Subcutaneous abdominal adipose tissue (tissue), 5 donors: ENCODE data around the gene TAF11.

Experiments used
- H3K27ac ChIP-seq: one replicate; pipeline ENCODE4 v1.7.0; 2013; ENCODE audit warnings: low read depth, mild to moderate bottlenecking, inconsistent platforms, low read length, moderate library complexity
- H3K27me3 ChIP-seq, 5 donors: one replicate each; pipeline ENCODE4 v1.7.0; 2013; ENCODE audit warnings: low read length in 5 of 5, inconsistent platforms in 1 of 5; ENCODE audit not compliant: control insufficient read depth in 5 of 5, insufficient read depth in 4 of 5
- H3K36me3 ChIP-seq, 5 donors: one replicate each; pipeline ENCODE4 v1.7.0; 2013; ENCODE audit warnings: low read length in 5 of 5; ENCODE audit not compliant: control insufficient read depth in 5 of 5, insufficient read depth in 5 of 5
- H3K4me1 ChIP-seq, 5 donors: one replicate each; pipeline ENCODE4 v1.7.0; 2013; ENCODE audit warnings: low read length in 5 of 5, mild to moderate bottlenecking in 3 of 5, moderate library complexity in 1 of 5; ENCODE audit not compliant: control insufficient read depth in 5 of 5, insufficient read depth in 5 of 5
- H3K4me3 ChIP-seq, 5 donors: one replicate each; pipeline ENCODE4 v1.7.0; 2013; ENCODE audit warnings: low read length in 5 of 5, low read depth in 1 of 5
- H3K9ac ChIP-seq, 5 donors: one replicate each; pipeline ENCODE4 v1.7.0; 2013; ENCODE audit warnings: low read length in 5 of 5, mild to moderate bottlenecking in 4 of 5, moderate library complexity in 3 of 5
- H3K9me3 ChIP-seq, 5 donors: one replicate each; pipeline ENCODE4 v1.7.0; 2013; ENCODE audit warnings: low read length in 5 of 5; ENCODE audit not compliant: control insufficient read depth in 5 of 5
- donor health status: healthy.
- donor health status: healthy.
- donor health status: healthy.
- donor health status: healthy.
- donor health status: healthy.

The TAF11 gene

DNA sequence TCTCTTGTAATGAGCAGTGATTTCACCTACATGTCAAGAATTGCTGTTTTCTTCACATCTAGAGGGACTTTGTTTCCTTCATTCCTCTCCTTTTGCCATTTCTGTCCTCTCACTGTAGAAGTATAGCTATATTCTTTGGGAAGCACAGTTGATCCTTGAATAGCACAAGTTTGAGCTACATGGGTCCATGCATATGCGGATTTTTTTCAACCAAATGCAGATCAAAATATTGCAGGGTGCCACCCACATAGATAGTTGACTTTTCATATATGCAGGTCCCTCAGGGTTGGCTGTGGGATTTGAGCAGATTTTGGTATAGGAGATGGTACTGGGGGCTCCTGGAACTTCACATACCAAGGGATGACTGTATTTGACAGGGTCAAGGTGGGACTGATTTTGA lies 54.9 kb downstream of the TAF11 start:
- no peaks in the 10 kb centered on the region for H3K27me3 ChIP-seq
- no peaks in the 10 kb centered on the region for H3K9me3 ChIP-seq
- H3K4me1 ChIP-seq, result peaks cover 0 to 21% (median 8%) of the 10 kb centered on the region in 5 donors
- H3K4me3 ChIP-seq, result no peak overlapping the region
- peaks cover 24 to 49% (median 37%) of the 10 kb centered on the region in 5 donors for H3K36me3 ChIP-seq
- H3K9ac ChIP-seq, result no peak overlapping the region
- no peak overlapping the region for H3K27ac ChIP-seq

DNA sequence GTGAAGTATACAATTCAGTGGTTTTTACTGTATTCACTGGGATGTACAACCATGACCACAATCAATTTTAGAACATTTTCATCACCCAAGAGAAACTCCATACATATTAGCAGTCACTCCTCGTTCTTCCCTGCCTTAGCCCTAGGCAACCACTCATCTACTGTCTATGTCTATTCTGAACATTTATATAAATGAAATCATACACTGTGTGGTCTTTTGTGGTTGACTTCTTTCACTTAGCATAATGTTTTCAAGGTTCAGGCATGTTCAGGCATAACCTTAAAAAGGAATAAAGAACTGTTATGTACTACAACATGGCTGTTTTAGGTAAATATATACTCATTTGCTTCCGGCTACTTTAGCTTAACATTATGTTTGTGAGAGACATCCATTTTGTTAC lies 58.7 kb downstream of the TAF11 start:
- no peak overlapping the region for H3K27ac ChIP-seq
- peaks cover 12 to 46% (median 27%) of the 10 kb centered on the region in 5 donors for H3K36me3 ChIP-seq
- no peaks in the 10 kb centered on the region for H3K27me3 ChIP-seq
- H3K9me3 ChIP-seq, result no peaks in the 10 kb centered on the region
- no peak overlapping the region for H3K4me3 ChIP-seq
- H3K9ac ChIP-seq, result no peak overlapping the region
- no peaks in the 10 kb centered on the region for H3K4me1 ChIP-seq
